GM23338 (cell line): Measurements from ENCODE around the gene RXRA. TPM values are rescaled to one million over a fixed set of nuclear protein-coding genes. Genes with fewer than 3 reads are reported as not detected.
A peak's percentile ranks its signal among the peaks of the same experiment; 100 is the strongest.

Source experiments
- ATAC-seq: fragments of 200-7000 bp; cut with Tn5 transposase; 3 replicates; pipeline ENCODE4 v1.9.1; 2020
- DNase-seq: peaks from one replicate; pipeline ENCODE4 v3.0.0-alpha.2; 2015; ENCODE audit warnings: low spot score
- H2AFZ ChIP-seq: fragments of 200-600 bp; sonication (generic); 2 replicates; pipeline ENCODE4 v1.8.0; 2016; ENCODE audit warnings: antibody characterized with exemption, mild to moderate bottlenecking, moderate library complexity
- H3F3A ChIP-seq: fragments of 200-600 bp; sonication (generic); replicated peaks from 2 replicates; pipeline ENCODE4 v1.8.0; 2017; ENCODE audit warnings: antibody characterized with exemption, mixed run types, low read depth
- H3K27ac ChIP-seq: fragments of 200-600 bp; sonication (generic); 2 replicates; pipeline ENCODE4 v1.6.1; 2016; ENCODE audit warnings: low read depth
- H3K27me3 ChIP-seq: fragments of 200-600 bp; sonication (generic); 2 replicates; pipeline ENCODE4 v1.8.0; 2016; ENCODE audit warnings: mild to moderate bottlenecking, mixed run types, moderate library complexity; ENCODE audit not compliant: insufficient read depth
- H3K36me3 ChIP-seq: fragments of 200-600 bp; sonication (generic); 2 replicates; pipeline ENCODE4 v1.8.0; 2016; ENCODE audit warnings: mild to moderate bottlenecking; ENCODE audit not compliant: insufficient read depth
- H3K4me1 ChIP-seq: fragments of 200-600 bp; sonication (generic); 2 replicates; pipeline ENCODE4 v1.8.0; 2016; ENCODE audit warnings: mild to moderate bottlenecking, moderate library complexity; ENCODE audit not compliant: insufficient read depth
- H3K4me2 ChIP-seq: fragments of 200-600 bp; sonication (generic); 2 replicates; pipeline ENCODE4 v1.7.1; 2017; ENCODE audit warnings: mixed run types
- H3K4me3 ChIP-seq: fragments of 200-600 bp; sonication (generic); 2 replicates; pipeline ENCODE4 v1.6.1; 2016; ENCODE audit warnings: mixed run types
- H3K79me2 ChIP-seq: fragments of 200-600 bp; sonication (generic); replicated peaks from 2 replicates; pipeline ENCODE4 v1.8.0; 2017; ENCODE audit warnings: mild to moderate bottlenecking; ENCODE audit not compliant: insufficient read depth
- H3K9me2 ChIP-seq: fragments of 200-600 bp; sonication (generic); 2 replicates; pipeline ENCODE4 v1.8.0; 2017; ENCODE audit not compliant: insufficient read depth
- H4K20me1 ChIP-seq: fragments of 200-600 bp; sonication (generic); replicated peaks from 2 replicates; pipeline ENCODE4 v1.8.0; 2017; ENCODE audit warnings: mild to moderate bottlenecking; ENCODE audit not compliant: insufficient read depth
- H3K27ac Mint-ChIP-seq: 2 replicates; pipeline ENCODE4 v1.8.0; 2020; ENCODE audit warnings: inconsistent platforms, mild to moderate bottlenecking, moderate library complexity, mixed read lengths
- H3K27me3 Mint-ChIP-seq: 3 replicates; pipeline ENCODE4 v1.8.0; 2022; ENCODE audit warnings: low read depth, mild to moderate bottlenecking, moderate library complexity, mixed read lengths, inconsistent platforms; ENCODE audit not compliant: insufficient read depth, poor library complexity
- H3K36me3 Mint-ChIP-seq: 3 replicates; pipeline ENCODE4 v1.8.0; 2021; ENCODE audit warnings: low read depth, mild to moderate bottlenecking, inconsistent platforms, moderate library complexity, mixed read lengths
- H3K4me1 Mint-ChIP-seq: 3 replicates; pipeline ENCODE4 v1.8.0; 2020; ENCODE audit warnings: mild to moderate bottlenecking, inconsistent platforms, mixed read lengths
- H3K4me3 Mint-ChIP-seq: 3 replicates; pipeline ENCODE4 v1.8.0; 2021; ENCODE audit warnings: moderate library complexity, mild to moderate bottlenecking, inconsistent platforms, mixed read lengths
- H3K9me3 Mint-ChIP-seq: 3 replicates; pipeline ENCODE4 v1.8.0; 2020; ENCODE audit warnings: moderate library complexity, mild to moderate bottlenecking, inconsistent platforms, mixed read lengths
- EZH2 ChIP-seq: fragments of 200-600 bp; sonication (generic); IDR thresholded peaks from one replicate; pipeline ENCODE4 v1.8.0; 2017; ENCODE audit warnings: antibody characterized with exemption, mild to moderate bottlenecking, low read depth; ENCODE audit not compliant: unreplicated experiment
- EZH2phosphoT487 ChIP-seq: fragments of 200-600 bp; sonication (generic); IDR thresholded peaks from one replicate; pipeline ENCODE4 v1.8.1; 2018; ENCODE audit warnings: antibody characterized with exemption; ENCODE audit not compliant: unreplicated experiment
- JUNB ChIP-seq: IDR thresholded peaks from one replicate; pipeline ENCODE4 v1.6.1; 2016; ENCODE audit warnings: antibody characterized with exemption; ENCODE audit not compliant: unreplicated experiment
- NANOG ChIP-seq: IDR thresholded peaks from 2 replicates; pipeline ENCODE4 v1.6.1; 2016; ENCODE audit warnings: antibody characterized with exemption, borderline replicate concordance
- POLR2AphosphoS5 ChIP-seq: IDR thresholded peaks from 2 replicates; pipeline ENCODE4 v1.6.1; 2016; ENCODE audit warnings: antibody characterized with exemption, low read depth
- STAT1 ChIP-seq: IDR thresholded peaks from one replicate; pipeline ENCODE4 v1.6.1; 2016; ENCODE audit warnings: antibody characterized with exemption; ENCODE audit not compliant: unreplicated experiment
- ZNF114 ChIP-seq: fragments of 250-450 bp; sonication (Bioruptor Pico); IDR thresholded peaks from 2 replicates; pipeline ENCODE4 v1.5.0; 2020; ENCODE audit warnings: mild to moderate bottlenecking, moderate library complexity
- ZNF331 ChIP-seq: fragments of 250-450 bp; sonication (Bioruptor Pico); IDR thresholded peaks from 2 replicates; pipeline ENCODE4 v1.5.0; 2020; ENCODE audit warnings: low read depth, mild to moderate bottlenecking, moderate library complexity
- polyA plus RNA-seq: library from polyadenylated mRNA; unstranded; fragments of >200 nt; fragmentation: Nextera tagmentation; extraction: Ambion mirVana; gene quantifications from 2 replicates; pipeline ENCODE4 v1.2.1, GENCODE V29; 2016
- total RNA-seq: library from RNA; depleted of rRNA; stranded (reverse); fragments of >200 nt; shearing (Covaris generic); gene quantifications from 2 replicates; pipeline ENCODE4 v1.2.3, GENCODE V29; 2014
- TF ChIP-seq, protein P1 (sequence below): fragments of 250-450 bp; sonication (Bioruptor Pico); IDR thresholded peaks from 2 replicates; pipeline ENCODE4 v1.5.0; 2020; ENCODE audit warnings: mild to moderate bottlenecking, moderate library complexity
- TF ChIP-seq, protein P2 (sequence below): IDR thresholded peaks from 2 replicates; pipeline ENCODE4 v1.6.1; 2016; ENCODE audit warnings: antibody characterized with exemption
- TF ChIP-seq, protein P3 (sequence below): IDR thresholded peaks from one replicate; pipeline ENCODE4 v1.6.1; 2018; ENCODE audit warnings: antibody characterized with exemption; ENCODE audit not compliant: unreplicated experiment
- TF ChIP-seq, protein P4 (sequence below), 2 experiments: fragments of 200-600 bp in 1 of 2; sonication (generic) in 1 of 2; conservative IDR thresholded peaks; 2 replicates each; pipeline versions ENCODE4 v1.5.1 to v1.6.1; 2016 to 2017; ENCODE audit warnings: antibody characterized with exemption in 2 of 2, low read depth in 2 of 2, mild to moderate bottlenecking in 2 of 2, moderate library complexity in 1 of 2

RXRA gene
- total and polyA plus RNA-seq, 2 experiments from 2014 or later = 4.9 to 17.9 TPM

DNA sequence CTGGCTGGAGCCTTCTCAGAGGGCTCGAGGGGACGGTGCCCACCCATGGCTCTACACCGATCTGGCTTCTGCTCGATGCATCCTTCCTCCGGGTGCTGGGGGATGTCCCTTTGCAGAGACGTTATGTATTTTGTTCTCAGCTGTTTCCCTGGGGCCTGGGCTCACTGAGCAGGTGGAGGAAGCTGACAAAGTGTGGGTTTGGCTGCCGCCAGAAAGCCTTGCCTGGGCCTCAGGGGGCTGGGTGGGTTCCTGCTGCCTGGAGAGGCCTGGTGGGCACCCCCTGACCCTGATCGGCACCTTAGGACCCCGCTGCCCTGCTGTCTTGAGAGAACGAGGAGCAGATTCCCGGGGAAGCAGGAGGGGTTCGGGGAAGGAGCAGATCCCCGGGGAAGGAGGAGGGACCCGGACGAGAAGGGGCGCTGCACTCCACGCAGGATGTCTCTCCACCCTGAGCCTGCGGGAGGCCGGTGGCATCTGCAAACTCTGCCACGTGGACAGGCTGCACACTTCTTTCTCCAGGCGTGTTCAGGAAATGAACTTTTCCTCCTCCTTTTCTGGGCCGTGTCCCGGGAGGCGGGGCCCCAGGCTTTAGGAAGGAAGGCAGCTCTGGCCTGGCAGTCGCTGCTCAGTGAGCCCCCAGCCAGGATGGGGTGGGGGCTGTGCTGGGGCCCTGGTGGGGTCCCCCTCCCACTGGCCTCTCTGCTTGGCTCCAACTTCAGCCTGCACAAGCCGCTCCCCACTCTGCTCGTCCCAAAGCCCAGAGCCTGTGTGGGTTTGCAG lies 148.9 kb downstream of the RXRA start:
- ATAC-seq = peak; percentile 36; the same call in 2 of the 3 replicates

More for the DNA sequence above, 148.9 kb downstream of the RXRA start:
- no peaks in the 10 kb centered on the region for H3K36me3 ChIP-seq
- no peak overlapping the region for H3K4me2 ChIP-seq
- no peaks in the 10 kb centered on the region for H3F3A ChIP-seq
- H3K27me3 Mint-ChIP-seq = peaks cover 7% of the 10 kb centered on the region
- H3K4me1 ChIP-seq = no peaks in the 10 kb centered on the region
- no peak for DNase-seq
- H3K27me3 ChIP-seq = no peaks in the 10 kb centered on the region
- no peaks in the 10 kb centered on the region for H3K79me2 ChIP-seq
- no peaks in the 10 kb centered on the region for H4K20me1 ChIP-seq
- no peaks in the 10 kb centered on the region for H3K36me3 Mint-ChIP-seq
- TF ChIP-seq JUNB (no peak), ZNF114 (CRISPR knock-in tag) (no peak), EZH2 (no peak), STAT1 (no peak), NANOG (no peak), ZNF331 (CRISPR knock-in tag) (no peak), POLR2AphosphoS5 (no peak), EZH2phosphoT487 (no peak)
- TF ChIP-seq, protein P1, sequence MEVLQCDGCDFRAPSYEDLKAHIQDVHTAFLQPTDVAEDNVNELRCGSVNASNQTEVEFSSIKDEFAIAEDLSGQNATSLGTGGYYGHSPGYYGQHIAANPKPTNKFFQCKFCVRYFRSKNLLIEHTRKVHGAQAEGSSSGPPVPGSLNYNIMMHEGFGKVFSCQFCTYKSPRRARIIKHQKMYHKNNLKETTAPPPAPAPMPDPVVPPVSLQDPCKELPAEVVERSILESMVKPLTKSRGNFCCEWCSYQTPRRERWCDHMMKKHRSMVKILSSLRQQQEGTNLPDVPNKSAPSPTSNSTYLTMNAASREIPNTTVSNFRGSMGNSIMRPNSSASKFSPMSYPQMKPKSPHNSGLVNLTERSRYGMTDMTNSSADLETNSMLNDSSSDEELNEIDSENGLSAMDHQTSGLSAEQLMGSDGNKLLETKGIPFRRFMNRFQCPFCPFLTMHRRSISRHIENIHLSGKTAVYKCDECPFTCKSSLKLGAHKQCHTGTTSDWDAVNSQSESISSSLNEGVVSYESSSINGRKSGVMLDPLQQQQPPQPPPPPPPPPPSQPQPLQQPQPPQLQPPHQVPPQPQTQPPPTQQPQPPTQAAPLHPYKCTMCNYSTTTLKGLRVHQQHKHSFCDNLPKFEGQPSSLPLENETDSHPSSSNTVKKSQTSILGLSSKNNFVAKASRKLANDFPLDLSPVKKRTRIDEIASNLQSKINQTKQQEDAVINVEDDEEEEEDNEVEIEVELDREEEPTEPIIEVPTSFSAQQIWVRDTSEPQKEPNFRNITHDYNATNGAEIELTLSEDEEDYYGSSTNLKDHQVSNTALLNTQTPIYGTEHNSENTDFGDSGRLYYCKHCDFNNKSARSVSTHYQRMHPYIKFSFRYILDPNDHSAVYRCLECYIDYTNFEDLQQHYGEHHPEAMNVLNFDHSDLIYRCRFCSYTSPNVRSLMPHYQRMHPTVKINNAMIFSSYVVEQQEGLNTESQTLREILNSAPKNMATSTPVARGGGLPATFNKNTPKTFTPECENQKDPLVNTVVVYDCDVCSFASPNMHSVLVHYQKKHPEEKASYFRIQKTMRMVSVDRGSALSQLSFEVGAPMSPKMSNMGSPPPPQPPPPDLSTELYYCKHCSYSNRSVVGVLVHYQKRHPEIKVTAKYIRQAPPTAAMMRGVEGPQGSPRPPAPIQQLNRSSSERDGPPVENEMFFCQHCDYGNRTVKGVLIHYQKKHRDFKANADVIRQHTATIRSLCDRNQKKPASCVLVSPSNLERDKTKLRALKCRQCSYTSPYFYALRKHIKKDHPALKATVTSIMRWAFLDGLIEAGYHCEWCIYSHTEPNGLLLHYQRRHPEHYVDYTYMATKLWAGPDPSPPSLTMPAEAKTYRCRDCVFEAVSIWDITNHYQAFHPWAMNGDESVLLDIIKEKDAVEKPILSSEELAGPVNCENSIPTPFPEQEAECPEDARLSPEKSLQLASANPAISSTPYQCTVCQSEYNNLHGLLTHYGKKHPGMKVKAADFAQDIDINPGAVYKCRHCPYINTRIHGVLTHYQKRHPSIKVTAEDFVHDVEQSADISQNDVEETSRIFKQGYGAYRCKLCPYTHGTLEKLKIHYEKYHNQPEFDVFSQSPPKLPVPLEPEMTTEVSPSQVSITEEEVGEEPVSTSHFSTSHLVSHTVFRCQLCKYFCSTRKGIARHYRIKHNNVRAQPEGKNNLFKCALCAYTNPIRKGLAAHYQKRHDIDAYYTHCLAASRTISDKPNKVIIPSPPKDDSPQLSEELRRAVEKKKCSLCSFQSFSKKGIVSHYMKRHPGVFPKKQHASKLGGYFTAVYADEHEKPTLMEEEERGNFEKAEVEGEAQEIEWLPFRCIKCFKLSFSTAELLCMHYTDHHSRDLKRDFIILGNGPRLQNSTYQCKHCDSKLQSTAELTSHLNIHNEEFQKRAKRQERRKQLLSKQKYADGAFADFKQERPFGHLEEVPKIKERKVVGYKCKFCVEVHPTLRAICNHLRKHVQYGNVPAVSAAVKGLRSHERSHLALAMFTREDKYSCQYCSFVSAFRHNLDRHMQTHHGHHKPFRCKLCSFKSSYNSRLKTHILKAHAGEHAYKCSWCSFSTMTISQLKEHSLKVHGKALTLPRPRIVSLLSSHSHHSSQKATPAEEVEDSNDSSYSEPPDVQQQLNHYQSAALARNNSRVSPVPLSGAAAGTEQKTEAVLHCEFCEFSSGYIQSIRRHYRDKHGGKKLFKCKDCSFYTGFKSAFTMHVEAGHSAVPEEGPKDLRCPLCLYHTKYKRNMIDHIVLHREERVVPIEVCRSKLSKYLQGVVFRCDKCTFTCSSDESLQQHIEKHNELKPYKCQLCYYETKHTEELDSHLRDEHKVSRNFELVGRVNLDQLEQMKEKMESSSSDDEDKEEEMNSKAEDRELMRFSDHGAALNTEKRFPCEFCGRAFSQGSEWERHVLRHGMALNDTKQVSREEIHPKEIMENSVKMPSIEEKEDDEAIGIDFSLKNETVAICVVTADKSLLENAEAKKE (CRISPR knock-in tag) = no peak
- TF ChIP-seq, protein P2, sequence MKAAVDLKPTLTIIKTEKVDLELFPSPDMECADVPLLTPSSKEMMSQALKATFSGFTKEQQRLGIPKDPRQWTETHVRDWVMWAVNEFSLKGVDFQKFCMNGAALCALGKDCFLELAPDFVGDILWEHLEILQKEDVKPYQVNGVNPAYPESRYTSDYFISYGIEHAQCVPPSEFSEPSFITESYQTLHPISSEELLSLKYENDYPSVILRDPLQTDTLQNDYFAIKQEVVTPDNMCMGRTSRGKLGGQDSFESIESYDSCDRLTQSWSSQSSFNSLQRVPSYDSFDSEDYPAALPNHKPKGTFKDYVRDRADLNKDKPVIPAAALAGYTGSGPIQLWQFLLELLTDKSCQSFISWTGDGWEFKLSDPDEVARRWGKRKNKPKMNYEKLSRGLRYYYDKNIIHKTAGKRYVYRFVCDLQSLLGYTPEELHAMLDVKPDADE = no peak
- TF ChIP-seq, protein P3, sequence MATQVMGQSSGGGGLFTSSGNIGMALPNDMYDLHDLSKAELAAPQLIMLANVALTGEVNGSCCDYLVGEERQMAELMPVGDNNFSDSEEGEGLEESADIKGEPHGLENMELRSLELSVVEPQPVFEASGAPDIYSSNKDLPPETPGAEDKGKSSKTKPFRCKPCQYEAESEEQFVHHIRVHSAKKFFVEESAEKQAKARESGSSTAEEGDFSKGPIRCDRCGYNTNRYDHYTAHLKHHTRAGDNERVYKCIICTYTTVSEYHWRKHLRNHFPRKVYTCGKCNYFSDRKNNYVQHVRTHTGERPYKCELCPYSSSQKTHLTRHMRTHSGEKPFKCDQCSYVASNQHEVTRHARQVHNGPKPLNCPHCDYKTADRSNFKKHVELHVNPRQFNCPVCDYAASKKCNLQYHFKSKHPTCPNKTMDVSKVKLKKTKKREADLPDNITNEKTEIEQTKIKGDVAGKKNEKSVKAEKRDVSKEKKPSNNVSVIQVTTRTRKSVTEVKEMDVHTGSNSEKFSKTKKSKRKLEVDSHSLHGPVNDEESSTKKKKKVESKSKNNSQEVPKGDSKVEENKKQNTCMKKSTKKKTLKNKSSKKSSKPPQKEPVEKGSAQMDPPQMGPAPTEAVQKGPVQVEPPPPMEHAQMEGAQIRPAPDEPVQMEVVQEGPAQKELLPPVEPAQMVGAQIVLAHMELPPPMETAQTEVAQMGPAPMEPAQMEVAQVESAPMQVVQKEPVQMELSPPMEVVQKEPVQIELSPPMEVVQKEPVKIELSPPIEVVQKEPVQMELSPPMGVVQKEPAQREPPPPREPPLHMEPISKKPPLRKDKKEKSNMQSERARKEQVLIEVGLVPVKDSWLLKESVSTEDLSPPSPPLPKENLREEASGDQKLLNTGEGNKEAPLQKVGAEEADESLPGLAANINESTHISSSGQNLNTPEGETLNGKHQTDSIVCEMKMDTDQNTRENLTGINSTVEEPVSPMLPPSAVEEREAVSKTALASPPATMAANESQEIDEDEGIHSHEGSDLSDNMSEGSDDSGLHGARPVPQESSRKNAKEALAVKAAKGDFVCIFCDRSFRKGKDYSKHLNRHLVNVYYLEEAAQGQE = no peak
- TF ChIP-seq, protein P4, sequence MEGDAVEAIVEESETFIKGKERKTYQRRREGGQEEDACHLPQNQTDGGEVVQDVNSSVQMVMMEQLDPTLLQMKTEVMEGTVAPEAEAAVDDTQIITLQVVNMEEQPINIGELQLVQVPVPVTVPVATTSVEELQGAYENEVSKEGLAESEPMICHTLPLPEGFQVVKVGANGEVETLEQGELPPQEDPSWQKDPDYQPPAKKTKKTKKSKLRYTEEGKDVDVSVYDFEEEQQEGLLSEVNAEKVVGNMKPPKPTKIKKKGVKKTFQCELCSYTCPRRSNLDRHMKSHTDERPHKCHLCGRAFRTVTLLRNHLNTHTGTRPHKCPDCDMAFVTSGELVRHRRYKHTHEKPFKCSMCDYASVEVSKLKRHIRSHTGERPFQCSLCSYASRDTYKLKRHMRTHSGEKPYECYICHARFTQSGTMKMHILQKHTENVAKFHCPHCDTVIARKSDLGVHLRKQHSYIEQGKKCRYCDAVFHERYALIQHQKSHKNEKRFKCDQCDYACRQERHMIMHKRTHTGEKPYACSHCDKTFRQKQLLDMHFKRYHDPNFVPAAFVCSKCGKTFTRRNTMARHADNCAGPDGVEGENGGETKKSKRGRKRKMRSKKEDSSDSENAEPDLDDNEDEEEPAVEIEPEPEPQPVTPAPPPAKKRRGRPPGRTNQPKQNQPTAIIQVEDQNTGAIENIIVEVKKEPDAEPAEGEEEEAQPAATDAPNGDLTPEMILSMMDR (conservative IDR thresholded peaks at IDR 0.05; ENCODE audit: low read depth in 2 of 2) = no peak
- no peak overlapping the region for H2AFZ ChIP-seq
- no peak overlapping the region for H3K4me3 ChIP-seq
- no peaks in the 10 kb centered on the region; the same call in 1 of the 3 replicates for H3K9me3 Mint-ChIP-seq
- H3K27ac Mint-ChIP-seq = no peak overlapping the region
- H3K9me2 ChIP-seq = no peaks in the 10 kb centered on the region
- no peak overlapping the region for H3K27ac ChIP-seq
- no peaks in the 10 kb centered on the region for H3K4me1 Mint-ChIP-seq
- no peak overlapping the region for H3K4me3 Mint-ChIP-seq
